ENCODE data around the gene NXPH4.

DNA sequence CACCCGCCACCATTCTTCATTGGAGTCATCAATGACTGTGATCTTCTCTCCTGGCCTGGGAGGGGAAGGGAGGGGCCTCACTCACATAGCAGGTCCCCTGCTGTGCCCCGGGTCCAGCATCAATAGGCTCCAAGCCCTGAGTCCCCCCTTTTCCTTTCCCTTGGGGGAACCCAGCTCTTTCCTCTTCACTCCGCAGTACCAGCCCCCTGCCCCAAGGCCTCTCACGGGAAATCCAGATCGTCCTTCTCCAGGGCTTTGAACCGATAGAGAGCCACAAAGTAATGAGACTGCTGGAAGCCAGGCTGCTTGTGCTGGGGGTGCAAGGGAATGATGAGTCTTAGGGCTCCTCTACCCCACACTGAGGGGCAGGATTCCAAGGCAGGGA is 27.7 kb downstream of the NXPH4 start:
- TF ChIP-seq, protein P1, sequence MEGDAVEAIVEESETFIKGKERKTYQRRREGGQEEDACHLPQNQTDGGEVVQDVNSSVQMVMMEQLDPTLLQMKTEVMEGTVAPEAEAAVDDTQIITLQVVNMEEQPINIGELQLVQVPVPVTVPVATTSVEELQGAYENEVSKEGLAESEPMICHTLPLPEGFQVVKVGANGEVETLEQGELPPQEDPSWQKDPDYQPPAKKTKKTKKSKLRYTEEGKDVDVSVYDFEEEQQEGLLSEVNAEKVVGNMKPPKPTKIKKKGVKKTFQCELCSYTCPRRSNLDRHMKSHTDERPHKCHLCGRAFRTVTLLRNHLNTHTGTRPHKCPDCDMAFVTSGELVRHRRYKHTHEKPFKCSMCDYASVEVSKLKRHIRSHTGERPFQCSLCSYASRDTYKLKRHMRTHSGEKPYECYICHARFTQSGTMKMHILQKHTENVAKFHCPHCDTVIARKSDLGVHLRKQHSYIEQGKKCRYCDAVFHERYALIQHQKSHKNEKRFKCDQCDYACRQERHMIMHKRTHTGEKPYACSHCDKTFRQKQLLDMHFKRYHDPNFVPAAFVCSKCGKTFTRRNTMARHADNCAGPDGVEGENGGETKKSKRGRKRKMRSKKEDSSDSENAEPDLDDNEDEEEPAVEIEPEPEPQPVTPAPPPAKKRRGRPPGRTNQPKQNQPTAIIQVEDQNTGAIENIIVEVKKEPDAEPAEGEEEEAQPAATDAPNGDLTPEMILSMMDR (conservative IDR thresholded peaks at IDR 0.05; ENCODE audit: low read depth, low read length), result no peak
- no peak for TF ChIP-seq EZH2 (IDR thresholded peaks at IDR 0.05; ENCODE audit: borderline replicate concordance, low read depth, low read length, poor library complexity, severe bottlenecking)

All from A673 (cell line).